Gastroesophageal sphincter (tissue), 3 donors: ENCODE data around the gene JAKMIP2.

Experiments used
- CTCF ChIP-seq, 4 experiments: fragments of 200-600 bp in 2 of 4; fragments of 450-650 bp in 2 of 4; sonication (generic) in 1 of 4; IDR thresholded peaks; one replicate each; pipeline ENCODE4 v1.5.1; 2017 to 2019; ENCODE audit warnings: antibody characterized with exemption in 4 of 4, mild to moderate bottlenecking in 2 of 4, moderate library complexity in 2 of 4
- POLR2A ChIP-seq, 2 donors: fragments of 450-650 bp; IDR thresholded peaks; one replicate each; pipeline ENCODE4 v1.6.1; 2017; ENCODE audit warnings: antibody characterized with exemption in 2 of 2, mild to moderate bottlenecking in 2 of 2, moderate library complexity in 1 of 2
- POLR2AphosphoS5 ChIP-seq: sonication (generic); formaldehyde crosslinking; IDR thresholded peaks from one replicate; pipeline ENCODE4 v1.6.1; 2017; ENCODE audit warnings: antibody characterized with exemption

- no peak for TF ChIP-seq POLR2AphosphoS5
- no peak for TF ChIP-seq CTCF (IDR thresholded peaks at IDR 0.05)
- no peak for TF ChIP-seq POLR2A (IDR thresholded peaks at IDR 0.05)
Measured at GRCh38 chr5:147693233-147693632, 89.3 kb downstream of the JAKMIP2 start.
